IPS DF 6.9 (cell line): ENCODE data around the gene OR4Q3.
"Not testable (repeated sequence)": the region's sequence is repeated elsewhere in the genome, so short reads cannot be mapped to it uniquely, and the experiment has no call there.

Experiments
- DNase-seq: peaks from one replicate; pipeline ENCODE4 v3.0.0-alpha.2; 2013; ENCODE audit warnings: low read depth, low spot score
- H3K27ac ChIP-seq: one replicate; pipeline ENCODE4 v1.5.1; 2013; ENCODE audit warnings: low read length, control low read depth
- H3K27me3 ChIP-seq: 2 replicates; pipeline ENCODE4 v1.6.1; 2013; ENCODE audit warnings: mild to moderate bottlenecking, low read length; ENCODE audit not compliant: control insufficient read depth, insufficient read depth
- H3K36me3 ChIP-seq: 2 replicates; pipeline ENCODE4 v1.6.1; 2013; ENCODE audit warnings: low read length; ENCODE audit not compliant: control insufficient read depth, insufficient read depth
- H3K4me1 ChIP-seq: 2 replicates; pipeline ENCODE4 v1.6.1; 2013; ENCODE audit warnings: low read length; ENCODE audit not compliant: control insufficient read depth, insufficient read depth
- H3K4me3 ChIP-seq: 2 replicates; pipeline ENCODE4 v1.5.1; 2013; ENCODE audit warnings: mild to moderate bottlenecking, low read length
- H3K9me3 ChIP-seq: 2 replicates; pipeline ENCODE4 v1.6.1; 2013; ENCODE audit warnings: low read length, inconsistent platforms; ENCODE audit not compliant: control insufficient read depth, insufficient read depth
- WGBS: extraction: QIAGEN DNeasy Blood & Tissue Kit; methylation state at CpG from one replicate; pipeline ENCODE4 v1.1.7; 2013; ENCODE audit warnings: mixed read lengths, missing lambda C conversion rate; ENCODE audit not compliant: insufficient read length, insufficient coverage; 5-methylcytosine and 5-hydroxymethylcytosine counted together

The OR4Q3 gene

DNA sequence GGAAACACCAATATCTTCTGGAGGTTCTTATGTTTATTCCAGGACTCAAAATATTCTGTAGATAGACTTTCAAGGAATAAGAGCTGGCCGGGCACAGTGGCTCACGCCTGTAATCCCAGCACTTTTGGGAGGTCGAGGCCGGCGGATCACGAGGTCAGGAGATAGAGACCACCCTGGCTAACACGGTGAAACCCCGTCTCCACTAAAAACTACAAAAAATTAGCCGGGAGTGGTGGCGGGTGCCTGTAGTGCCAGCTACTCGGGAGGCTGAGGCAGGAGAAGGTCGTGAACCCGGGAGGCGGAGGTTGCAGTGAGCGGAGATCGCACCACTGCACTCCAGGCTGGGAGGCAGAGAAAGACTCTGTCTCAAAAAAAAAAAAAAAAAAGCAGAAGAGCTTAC is 42.5 kb downstream of the OR4Q3 start:
- not testable (repeated sequence) for H3K4me3 ChIP-seq, H3K4me1 ChIP-seq, H3K27me3 ChIP-seq, DNase-seq, H3K27ac ChIP-seq, H3K36me3 ChIP-seq
- no CpG with 5 or more reads among the region's 16 CpGs for WGBS
- peaks cover 12% of the 10 kb centered on the region for H3K9me3 ChIP-seq

DNA sequence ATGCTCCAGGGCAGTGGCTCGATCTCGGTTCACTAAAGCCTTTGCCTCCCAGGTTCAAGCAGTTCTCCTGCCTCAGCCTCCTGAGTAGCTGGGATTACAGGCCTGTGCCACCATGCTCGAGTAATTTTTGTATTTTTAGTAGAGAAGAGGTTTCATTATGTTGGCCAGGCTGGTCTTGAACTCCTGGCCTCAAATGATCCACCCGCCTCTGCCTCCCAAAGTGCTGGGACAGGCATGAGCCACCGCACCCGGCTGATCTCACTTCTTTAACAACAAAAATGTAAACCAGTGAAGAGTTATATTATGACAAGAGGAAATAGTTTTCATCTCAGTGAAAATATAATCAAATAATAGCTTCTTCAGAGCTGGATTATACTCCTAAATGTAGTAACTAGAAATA is 43.9 kb downstream of the OR4Q3 start:
- H3K27ac ChIP-seq, H3K4me1 ChIP-seq, H3K36me3 ChIP-seq, DNase-seq, H3K4me3 ChIP-seq, H3K27me3 ChIP-seq: not testable (repeated sequence)
- H3K9me3 ChIP-seq: peaks cover 12% of the 10 kb centered on the region
- no CpG with 5 or more reads among the region's 6 CpGs for WGBS

- H3K36me3 ChIP-seq, H3K4me3 ChIP-seq, H3K27ac ChIP-seq, H3K27me3 ChIP-seq, DNase-seq, H3K4me1 ChIP-seq: not testable (repeated sequence)
- peaks cover 14% of the 10 kb centered on the region for H3K9me3 ChIP-seq
- no CpG with 5 or more reads among the region's 7 CpGs for WGBS
Observed at GRCh38 chr14:19788150-19788549, 44.8 kb downstream of the OR4Q3 start.

GRCh38 chr14:19796520-19797108 is 53.2 kb downstream of the OR4Q3 start:
- peaks cover 31% of the 10 kb centered on the region for H3K9me3 ChIP-seq

More at GRCh38 chr14:19796520-19797108, 53.2 kb downstream of the OR4Q3 start:
- not testable (repeated sequence) for H3K4me3 ChIP-seq, H3K27ac ChIP-seq, DNase-seq, H3K36me3 ChIP-seq, H3K27me3 ChIP-seq, H3K4me1 ChIP-seq
- WGBS: no CpG with 5 or more reads among the region's 10 CpGs
